HG03439 (cell line): ENCODE results near the gene DNAH3.
"Not testable (repeated sequence)": the region's sequence is repeated elsewhere in the genome, so short reads cannot be mapped to it uniquely, and the experiment has no call there.

Source experiments
- ATAC-seq: cut with Tn5 transposase; IDR thresholded peaks from one replicate; pipeline ENCODE4 v1.9.1; 2021; ENCODE audit warnings: mild to moderate bottlenecking, moderate library complexity; ENCODE audit not compliant: unreplicated experiment

The DNAH3 gene

GRCh38 chr16:21169249-21169981 is 18.8 kb upstream of the DNAH3 start:
- ATAC-seq, result no peak

- ATAC-seq, result no peak
Measured at GRCh38 chr16:21167929-21168602, 17.4 kb upstream of the DNAH3 start.

GRCh38 chr16:21167360-21167759 is 16.7 kb upstream of the DNAH3 start:
- ATAC-seq, result no peak

GRCh38 chr16:21166561-21166961 is 15.9 kb upstream of the DNAH3 start:
- ATAC-seq, result no peak

GRCh38 chr16:21164521-21165168 is 14.0 kb upstream of the DNAH3 start:
- no peak for ATAC-seq

- no peak for ATAC-seq
Measured at GRCh38 chr16:21163576-21163975, 12.9 kb upstream of the DNAH3 start.

- no peak for ATAC-seq
Measured at GRCh38 chr16:21162661-21163151, 12.1 kb upstream of the DNAH3 start.

- no peak for ATAC-seq
Measured at GRCh38 chr16:21161211-21161610, 10.6 kb upstream of the DNAH3 start.

GRCh38 chr16:21160276-21160675 is 9.6 kb upstream of the DNAH3 start:
- ATAC-seq, result no peak

- no peak for ATAC-seq
Measured at GRCh38 chr16:21159281-21159951, 8.8 kb upstream of the DNAH3 start.

- peak; percentile 60 for ATAC-seq
Measured at GRCh38 chr16:21158208-21159110, 7.8 kb upstream of the DNAH3 start, which contains the start of gene LDAF1. TSS of gene LDAF1 (plus strand) at chr16:21158674. CDS start at chr16:21161183, 2,509 bp downstream.

GRCh38 chr16:21157632-21158031 is 7.0 kb upstream of the DNAH3 start:
- ATAC-seq, result no peak

GRCh38 chr16:21156767-21157467 is 6.3 kb upstream of the DNAH3 start:
- no peak for ATAC-seq

GRCh38 chr16:21156011-21156410 is 5.4 kb upstream of the DNAH3 start:
- not testable (repeated sequence) for ATAC-seq

GRCh38 chr16:21153124-21153729 is 2.6 kb upstream of the DNAH3 start:
- ATAC-seq, result not testable (repeated sequence)

GRCh38 chr16:21152160-21153030 is 1.7 kb upstream of the DNAH3 start:
- not testable (repeated sequence) for ATAC-seq

- ATAC-seq, result no peak
Measured at GRCh38 chr16:21145738-21146137, 4.9 kb downstream of the DNAH3 start.

- no peak for ATAC-seq
Measured at GRCh38 chr16:21134053-21134452, 16.6 kb downstream of the DNAH3 start.
